B cell (primary cell): ENCODE results near the gene AKAP6. TPM values are rescaled to one million over a fixed set of nuclear protein-coding genes. Genes with fewer than 3 reads are reported as not detected.

Source experiments
- ATAC-seq: fragments of 200-7000 bp; cut with Tn5 transposase; one replicate; pipeline ENCODE4 v1.10.0; 2021; ENCODE audit warnings: low read depth, mild to moderate bottlenecking, moderate number of reproducible peaks, moderate library complexity
- CTCF ChIA-PET: fragments of 350-600 bp; sonication (Branson Sonifier 250); formaldehyde crosslinking; loops from one replicate; lab custom pipeline; 2021; ENCODE audit warnings: antibody characterized with exemption, inconsistent platforms; lab: Charles Lee
- POLR2A ChIA-PET: fragments of 350-600 bp; sonication (Branson Sonifier 250); formaldehyde crosslinking; loops from one replicate; lab custom pipeline; 2021; ENCODE audit warnings: antibody characterized with exemption; lab: Charles Lee
- DNase-seq: peaks from one replicate; pipeline ENCODE4 v3.0.0; 2013
- H2AFZ ChIP-seq: 2 replicates; pipeline ENCODE4 v1.6.1; 2012; ENCODE audit warnings: mild to moderate bottlenecking, low read depth, low read length; ENCODE audit not compliant: insufficient read depth, poor library complexity, severe bottlenecking
- H3K27ac ChIP-seq, 2 donors: 1 replicate in 1 of 2; 2 replicates in 1 of 2; pipeline ENCODE4 v1.5.1; 2012 to 2013; ENCODE audit warnings: low read length in 2 of 2, mild to moderate bottlenecking in 2 of 2, moderate library complexity in 1 of 2
- H3K27me3 ChIP-seq, 4 experiments: fragments of 200-600 bp in 1 of 4; sonication (generic) in 1 of 4; replicated peaks in 1 of 4; 1 replicate in 2 of 4; 2 replicates in 2 of 4; pipeline versions ENCODE4 v1.6.1 to v1.7.0; 2013 to 2016; ENCODE audit warnings: low read length in 3 of 4, mild to moderate bottlenecking in 2 of 4, mixed read lengths in 1 of 4, moderate library complexity in 1 of 4; ENCODE audit not compliant: insufficient read depth in 4 of 4, control insufficient read depth in 3 of 4; ENCODE audit errors: control extremely low read depth in 1 of 4
- H3K36me3 ChIP-seq, 2 experiments: replicated peaks in 1 of 2; 1 replicate in 1 of 2; 2 replicates in 1 of 2; pipeline versions ENCODE4 v1.6.1 to v1.7.1; 2013; ENCODE audit warnings: low read length in 1 of 2; ENCODE audit not compliant: insufficient read depth in 2 of 2, control insufficient read depth in 1 of 2; ENCODE audit errors: control extremely low read depth in 1 of 2, extremely low read depth in 1 of 2
- H3K4me1 ChIP-seq, 2 donors: fragments of 200-600 bp in 1 of 2; sonication (generic) in 1 of 2; 1 replicate in 1 of 2; 2 replicates in 1 of 2; pipeline versions ENCODE4 v1.5.1 to v1.6.1; 2013 to 2017; ENCODE audit warnings: low read length in 2 of 2; ENCODE audit not compliant: control insufficient read depth in 2 of 2, insufficient read depth in 2 of 2
- H3K4me2 ChIP-seq: replicated peaks from 2 replicates; pipeline ENCODE3; 2012; ENCODE audit warnings: mild to moderate bottlenecking, low read depth, low read length; ENCODE audit not compliant: poor library complexity, severe bottlenecking
- H3K4me3 ChIP-seq, 5 experiments: fragments of 200-600 bp in 1 of 5; sonication (generic) in 1 of 5; 1 replicate in 3 of 5; 2 replicates in 2 of 5; pipeline versions ENCODE4 v1.5.1 to v1.7.0; 2011 to 2016; ENCODE audit warnings: low read length in 4 of 5, mild to moderate bottlenecking in 4 of 5, low read depth in 2 of 5, control low read depth in 1 of 5, moderate library complexity in 1 of 5; ENCODE audit not compliant: insufficient read depth in 1 of 5; ENCODE audit errors: control extremely low read depth in 1 of 5, extremely low read depth in 1 of 5
- H3K79me2 ChIP-seq: fragments of 200-600 bp; sonication (generic); one replicate; pipeline ENCODE4 v1.6.0; 2016; ENCODE audit warnings: low read length; ENCODE audit not compliant: control insufficient read depth, insufficient read depth
- H3K9ac ChIP-seq: fragments of 200-600 bp; sonication (generic); 2 replicates; pipeline ENCODE4 v1.6.1; 2017; ENCODE audit warnings: mild to moderate bottlenecking, low read length, moderate library complexity
- H3K9me3 ChIP-seq, 3 donors: one replicate each; pipeline versions ENCODE4 v1.6.1 to v1.7.1; 2013; ENCODE audit warnings: low read length in 2 of 3; ENCODE audit not compliant: control insufficient read depth in 2 of 3, insufficient read depth in 1 of 3; ENCODE audit errors: control extremely low read depth in 1 of 3
- H4K20me1 ChIP-seq: 2 replicates; pipeline ENCODE4 v1.6.0; 2012; ENCODE audit warnings: mild to moderate bottlenecking, low read length; ENCODE audit not compliant: insufficient read depth, control insufficient read depth, poor library complexity, severe bottlenecking
- H3K27ac Mint-ChIP-seq: one replicate; pipeline ENCODE4 v1.8.0; 2021; ENCODE audit warnings: mixed read lengths
- H3K27me3 Mint-ChIP-seq: one replicate; pipeline ENCODE4 v1.8.0; 2021; ENCODE audit warnings: mixed read lengths
- H3K4me1 Mint-ChIP-seq: one replicate; pipeline ENCODE4 v1.8.0; 2021; ENCODE audit warnings: mixed read lengths
- H3K4me3 Mint-ChIP-seq: one replicate; pipeline ENCODE4 v1.8.0; 2021; ENCODE audit warnings: mixed read lengths
- H3K9me3 Mint-ChIP-seq: one replicate; pipeline ENCODE4 v1.8.0; 2022; ENCODE audit warnings: mixed read lengths; ENCODE audit not compliant: insufficient read depth
- CTCF ChIP-seq: fragments of 200-600 bp; IDR thresholded peaks from one replicate; pipeline ENCODE4 v1.8.0; 2022; ENCODE audit warnings: antibody characterized with exemption, mild to moderate bottlenecking
- EZH2 ChIP-seq: IDR thresholded peaks from 2 replicates; pipeline ENCODE4 v1.6.1; 2012; ENCODE audit warnings: borderline replicate concordance, low read depth, mild to moderate bottlenecking, moderate library complexity, low read length; ENCODE audit not compliant: insufficient read depth, poor library complexity, severe bottlenecking
- WGBS: methylation state at CpG from one replicate; pipeline ENCODE4 v1.1.5; 2013; ENCODE audit warnings: missing lambda C conversion rate; ENCODE audit not compliant: insufficient coverage; 5-methylcytosine and 5-hydroxymethylcytosine counted together
- intact Hi-C: fragments of 100-400 bp; cut with micrococcal nuclease; formaldehyde crosslinking; loops from one replicate; pipeline ENCODE4 v1.10.0; 2022
- polyA plus RNA-seq: library from polyadenylated mRNA; depleted of rRNA; stranded (reverse); fragments of >200 nt; gene quantifications from 2 replicates; pipeline ENCODE4 v1.2.3, GENCODE V29; 2012
- total RNA-seq, 2 donors: library from RNA; stranded (reverse); fragments of 120-200 nt in 1 of 2; gene quantifications; 1 replicate in 1 of 2; 2 replicates in 1 of 2; pipeline versions ENCODE4 v1.2.3 to v1.2.4, GENCODE V29; 2013 to 2022

AKAP6 gene
- total and polyA plus RNA-seq, 2 donors (not counting 1 experiment from before 2014, with no cell fraction given), result 1.4 to 2.8 TPM

GRCh38 chr14:32354716-32355115 lies 25.6 kb downstream of the AKAP6 start:
- no peak for ATAC-seq
- no peak overlapping the region for H3K27ac Mint-ChIP-seq
- H3K9me3 Mint-ChIP-seq, result no peaks in the 10 kb centered on the region
- 39% methylated on average over 2 of the region's 3 CpGs for WGBS
- no peak overlapping the region for H3K9ac ChIP-seq
- H3K79me2 ChIP-seq, result no peaks in the 10 kb centered on the region
- peaks cover 0 to 2% (median 0%) of the 10 kb centered on the region in 3 donors for H3K9me3 ChIP-seq
- no peak overlapping the region for H3K4me3 Mint-ChIP-seq
- H3K4me3 ChIP-seq, result no peak overlapping the region
- DNase-seq, result no peak
- ChIA-PET CTCF (no interaction called here), POLR2A (no interaction called here)
- H4K20me1 ChIP-seq, result no peaks in the 10 kb centered on the region
- no peak overlapping the region for H3K27ac ChIP-seq
- H3K4me1 ChIP-seq, result no peaks in the 10 kb centered on the region
- no peak overlapping the region for H2AFZ ChIP-seq
- H3K36me3 ChIP-seq, result no peaks in the 10 kb centered on the region
- H3K27me3 ChIP-seq, result no peaks in the 10 kb centered on the region
- no peak overlapping the region for H3K4me2 ChIP-seq
- peaks cover 6% of the 10 kb centered on the region for H3K27me3 Mint-ChIP-seq
- intact Hi-C loops, result no loop called here
- no peak for TF ChIP-seq CTCF
- TF ChIP-seq EZH2, result no peak
- H3K4me1 Mint-ChIP-seq, result no peaks in the 10 kb centered on the region

- H3K9me3 Mint-ChIP-seq, result no peaks in the 10 kb centered on the region
- H3K4me3 Mint-ChIP-seq, result no peak overlapping the region
- no peaks in the 10 kb centered on the region for H3K4me1 Mint-ChIP-seq
- H3K27ac ChIP-seq, result no peak overlapping the region
- no peak overlapping the region for H3K4me2 ChIP-seq
- no peaks in the 10 kb centered on the region for H3K4me1 ChIP-seq
- 100% methylated on average over 2 of the region's 3 CpGs for WGBS
- H2AFZ ChIP-seq, result no peak overlapping the region
- ChIA-PET POLR2A (no interaction called here), CTCF (no interaction called here)
- H3K9ac ChIP-seq, result no peak overlapping the region
- H3K36me3 ChIP-seq, result no peaks in the 10 kb centered on the region
- no peaks in the 10 kb centered on the region for H3K79me2 ChIP-seq
- no peaks in the 10 kb centered on the region for H4K20me1 ChIP-seq
- ATAC-seq (no peak), DNase-seq (no peak)
- peaks cover 12% of the 10 kb centered on the region for H3K27me3 Mint-ChIP-seq
- intact Hi-C loops, result no loop called here
- no peak overlapping the region for H3K27ac Mint-ChIP-seq
- H3K9me3 ChIP-seq, result no peaks in the 10 kb centered on the region
- TF ChIP-seq EZH2 (no peak), CTCF (no peak)
- H3K27me3 ChIP-seq, result no peaks in the 10 kb centered on the region
- no peak overlapping the region for H3K4me3 ChIP-seq
Observed at GRCh38 chr14:32358781-32359180, 29.7 kb downstream of the AKAP6 start.
